PC-9 (cell line): Measurements from ENCODE around the gene GAL3ST2. TPM values are rescaled to one million over a fixed set of nuclear protein-coding genes. Genes with fewer than 3 reads are reported as not detected.

Experiments used
- BruUV-seq: library from RNA; stranded (reverse); fragments of 400-500 nt; replicated peaks from 2 replicates; lab custom pipeline; 2021; lab: Mats Ljungman, UMichigan
- CTCF ChIA-PET: fragments of 300-600 bp; sonication (Branson Sonifier 250); formaldehyde crosslinking; loops from one replicate; lab custom pipeline; 2022; ENCODE audit warnings: antibody characterized with exemption; lab: Charles Lee
- POLR2A ChIA-PET: fragments of 300-600 bp; sonication (Branson Sonifier 250); formaldehyde crosslinking; loops from one replicate; lab custom pipeline; 2022; ENCODE audit warnings: antibody characterized with exemption; ENCODE audit not compliant: unreplicated experiment; lab: Charles Lee
- DNase-seq, 2 experiments: peaks; one replicate each; pipeline versions ENCODE4 v3.0.0 to v3.0.0-alpha.2; 2015 to 2022; ENCODE audit warnings: mixed read lengths in 1 of 2
- H2AFZ ChIP-seq: fragments of 200-600 bp; sonication (generic); 2 replicates; pipeline ENCODE4 v1.8.1; 2017; ENCODE audit warnings: antibody characterized with exemption
- H3F3A ChIP-seq: fragments of 200-600 bp; sonication (generic); 2 replicates; pipeline ENCODE4 v1.8.1; 2017; ENCODE audit warnings: antibody characterized with exemption, mild to moderate bottlenecking, low read depth; ENCODE audit not compliant: insufficient read depth
- H3K27ac ChIP-seq: fragments of 200-600 bp; sonication (generic); 2 replicates; pipeline ENCODE4 v1.6.1; 2016; ENCODE audit warnings: mixed run types
- H3K27me3 ChIP-seq: fragments of 200-600 bp; sonication (generic); 2 replicates; pipeline ENCODE4 v1.6.1; 2016; ENCODE audit warnings: low read depth, mixed run types; ENCODE audit not compliant: insufficient read depth
- H3K36me3 ChIP-seq: fragments of 200-600 bp; sonication (generic); 2 replicates; pipeline ENCODE4 v1.6.1; 2016; ENCODE audit warnings: low read depth, mixed run types
- H3K4me1 ChIP-seq: fragments of 200-600 bp; sonication (generic); replicated peaks from 2 replicates; pipeline ENCODE4 v1.6.1; 2016; ENCODE audit warnings: mixed run types; ENCODE audit not compliant: insufficient read depth
- H3K4me2 ChIP-seq: fragments of 200-600 bp; sonication (generic); 2 replicates; pipeline ENCODE4 v1.6.1; 2017; ENCODE audit warnings: mixed run types
- H3K4me3 ChIP-seq: fragments of 200-600 bp; sonication (generic); 2 replicates; pipeline ENCODE4 v1.6.1; 2016; ENCODE audit warnings: mixed run types
- H3K79me2 ChIP-seq: fragments of 200-600 bp; sonication (generic); 2 replicates; pipeline ENCODE4 v1.6.1; 2017; ENCODE audit warnings: low read depth, mixed run types
- H3K9me2 ChIP-seq: fragments of 200-600 bp; sonication (generic); 2 replicates; pipeline ENCODE4 v1.8.1; 2017; ENCODE audit warnings: mild to moderate bottlenecking; ENCODE audit not compliant: insufficient read depth
- H3K9me3 ChIP-seq: fragments of 200-600 bp; sonication (generic); 2 replicates; pipeline ENCODE4 v1.8.1; 2016; ENCODE audit warnings: low read depth; ENCODE audit not compliant: insufficient read depth
- H4K20me1 ChIP-seq: fragments of 200-600 bp; sonication (generic); 2 replicates; pipeline ENCODE4 v1.8.1; 2017; ENCODE audit not compliant: insufficient read depth
- CTCF ChIP-seq: fragments of 200-600 bp; sonication (generic); conservative IDR thresholded peaks from 2 replicates; pipeline ENCODE4 v1.6.1; 2017; ENCODE audit warnings: mixed run types, antibody characterized with exemption, mild to moderate bottlenecking, moderate library complexity
- EZH2 ChIP-seq: fragments of 200-600 bp; sonication (generic); IDR thresholded peaks from 2 replicates; pipeline ENCODE4 v1.8.0; 2017; ENCODE audit warnings: antibody characterized with exemption, low read depth
- intact Hi-C: fragments of 100-400 bp; cut with micrococcal nuclease; formaldehyde crosslinking; loops from one replicate; pipeline ENCODE4 v1.10.0; 2022; ENCODE audit not compliant: unreplicated experiment
- total RNA-seq: library from RNA; stranded (reverse); gene quantifications from 2 replicates; pipeline ENCODE4 v1.2.3, GENCODE V29; 2021

Gene GAL3ST2
- total RNA-seq, 1 experiment from 2014 or later: 3.9 TPM

- no peak overlapping the region for H3K4me3 ChIP-seq
- no peaks in the 10 kb centered on the region for H3K9me3 ChIP-seq
- 0 out of 2 replicates have a peak overlapping the region, but pooled peaks have one; percentile 5 for H2AFZ ChIP-seq
- peak overlapping the region; percentile 54 for H3K4me2 ChIP-seq
- no peaks in the 10 kb centered on the region for H3K9me2 ChIP-seq
- no peaks in the 10 kb centered on the region for H3K79me2 ChIP-seq
- no peaks in the 10 kb centered on the region for H3K36me3 ChIP-seq
- no peaks in the 10 kb centered on the region for H4K20me1 ChIP-seq
- CTCF ChIA-PET: no interaction called here
- POLR2A ChIA-PET: interaction anchor here (0.5 to 0.6 kb wide), 3 partner anchors 15 to 66 kb away, joined by 3 to 5 read pairs (median 3); partner anchors contain the start of gene NEU4
- peak; percentile 66 to 91 for DNase-seq
- TF ChIP-seq CTCF: no peak
- TF ChIP-seq EZH2: no peak
- H3F3A ChIP-seq: 0 out of 2 replicates have a peak, but pooled peaks cover 5% of the 10 kb centered on the region
- intact Hi-C loops: loop anchor here (2.0 kb wide), 2 partner anchors 17 to 71 kb away; no protein-coding TSS in a partner anchor
- H3K27ac ChIP-seq: no peak overlapping the region
- H3K27me3 ChIP-seq: no peaks in the 10 kb centered on the region
- no TSS peak for BruUV-seq
- peaks cover 18% of the 10 kb centered on the region for H3K4me1 ChIP-seq
Observed at GRCh38 chr2:241773511-241774418, 2.9 kb upstream of the GAL3ST2 start.

GRCh38 chr2:241774419-241775222, 2.0 kb upstream of the GAL3ST2 start:
- Histone ChIP-seq H3F3A (0 out of 2 replicates have a peak, but pooled peaks cover 5% of the 10 kb centered on the region), H3K9me2 (no peaks in the 10 kb centered on the region), H3K4me2 (peak overlapping the region; percentile 54), H3K27me3 (no peaks in the 10 kb centered on the region), H3K79me2 (no peaks in the 10 kb centered on the region), H3K27ac (no peak overlapping the region), H3K9me3 (no peaks in the 10 kb centered on the region), H4K20me1 (no peaks in the 10 kb centered on the region), H3K4me3 (no peak overlapping the region), H3K36me3 (no peaks in the 10 kb centered on the region), H3K4me1 (peaks cover 18% of the 10 kb centered on the region), H2AFZ (0 out of 2 replicates have a peak overlapping the region, but pooled peaks have one; percentile 5)
- no TSS peak for BruUV-seq
- intact Hi-C loops: loop anchor here (2.0 kb wide), 2 partner anchors 16 to 70 kb away; no protein-coding TSS in a partner anchor
- POLR2A ChIA-PET: interaction anchor here (0.6 kb wide), 3 partner anchors 18 to 460 kb away, joined by 3 to 8 read pairs (median 5); no protein-coding TSS in a partner anchor
- TF ChIP-seq EZH2 (no peak), CTCF (no peak)
- CTCF ChIA-PET: no interaction called here
- peak; percentile 64 to 91 for DNase-seq
